Islet precursor cell (in vitro differentiated cells): ENCODE measurements around the gene SASH1.

ENCODE experiments used
- DNase-seq: peaks from one replicate; pipeline ENCODE4 v3.0.0-alpha.2; 2018

SASH1 gene

DNA sequence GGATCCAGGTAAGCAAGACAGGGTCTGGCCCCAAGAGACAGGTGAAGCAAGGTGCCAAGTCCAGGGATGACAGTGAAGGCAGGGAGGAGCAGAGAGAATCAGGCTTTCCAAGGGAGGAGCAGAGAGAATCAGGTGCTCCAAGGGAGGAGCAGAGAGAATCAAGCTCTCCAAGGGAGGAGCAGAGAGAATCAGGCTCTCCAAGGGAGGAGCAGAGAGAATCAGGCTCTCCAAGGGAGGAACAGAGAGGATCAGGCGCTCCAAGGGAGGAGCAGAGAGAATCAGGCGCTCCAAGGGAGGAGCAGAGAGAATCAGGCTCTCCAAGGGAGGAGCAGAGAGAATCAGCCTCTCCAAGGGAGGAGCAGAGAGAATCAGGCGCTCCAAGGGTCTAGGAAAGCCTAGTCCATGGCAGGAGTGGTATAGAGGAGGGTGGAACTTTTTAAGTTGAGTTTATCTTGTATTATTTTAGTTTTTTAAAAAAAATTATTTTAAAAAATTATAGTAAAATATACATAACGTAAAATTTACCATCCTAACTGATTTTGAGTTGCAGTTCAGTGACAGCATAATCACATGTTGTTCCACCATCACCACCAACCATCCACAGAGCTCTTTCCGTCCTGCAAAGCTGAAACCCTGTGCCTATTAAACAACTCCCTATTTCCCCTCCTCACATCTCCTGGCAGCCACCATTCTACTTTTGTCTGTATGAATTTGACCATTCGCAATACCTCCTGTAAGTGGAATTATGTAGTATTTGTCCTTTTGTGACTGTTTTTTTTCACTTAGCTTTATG is 64.1 kb downstream of the SASH1 start:
- DNase-seq = no peak

DNA sequence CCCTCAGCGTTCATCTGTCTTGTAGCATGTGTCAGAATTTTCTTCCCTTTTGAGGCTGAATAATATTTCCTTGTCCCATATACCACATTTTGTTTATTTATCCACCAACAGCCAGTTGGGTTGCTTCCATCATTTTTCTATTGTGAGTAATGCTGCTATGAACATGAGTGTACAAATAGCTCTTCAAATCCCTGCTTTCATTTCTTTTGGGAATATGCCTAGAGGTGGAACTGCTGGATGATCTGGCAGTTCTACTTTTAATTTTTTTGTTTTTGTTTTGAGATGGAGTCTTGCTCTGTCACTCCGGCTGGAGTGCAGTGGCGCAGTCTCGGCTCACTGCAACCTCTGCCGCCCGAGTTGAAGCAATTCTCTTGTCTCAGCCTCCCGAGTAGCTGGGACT is 64.7 kb downstream of the SASH1 start:
- no peak for DNase-seq

DNA sequence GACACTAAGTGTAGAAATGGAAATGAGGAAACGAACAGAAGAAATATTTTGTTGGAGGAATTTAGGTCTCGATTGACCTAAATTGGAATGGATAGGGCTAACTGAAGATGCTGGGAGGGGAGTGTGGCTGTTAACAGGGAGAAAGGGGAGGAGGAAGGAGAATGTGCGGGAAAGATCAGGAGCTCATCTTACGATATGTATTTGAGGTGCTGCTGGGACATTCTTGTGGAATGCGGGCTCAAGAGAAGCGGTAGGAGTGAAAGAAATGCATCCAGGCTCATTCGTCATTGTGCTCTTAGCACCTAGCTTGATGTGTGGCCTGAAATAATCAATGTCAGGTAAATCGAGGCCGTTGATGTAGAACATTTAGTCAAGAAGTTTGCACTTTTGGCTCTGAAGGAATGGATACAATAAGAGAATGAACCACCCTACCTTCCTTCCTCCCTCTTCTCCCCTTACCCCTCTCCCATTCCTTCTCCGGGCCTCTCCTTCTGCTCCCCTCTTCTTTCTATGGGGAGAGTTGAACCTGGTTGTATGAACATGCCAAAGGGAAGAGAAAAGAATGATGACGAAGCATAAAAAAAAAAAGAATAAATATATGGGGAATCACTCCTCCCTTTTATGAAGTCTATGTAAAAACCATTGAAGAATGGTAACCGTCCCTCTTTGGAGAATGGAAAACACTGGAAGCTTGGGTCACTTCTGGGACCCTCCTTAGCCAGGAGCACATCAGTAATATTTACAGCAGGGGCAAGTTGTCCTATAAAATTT is 70.9 kb downstream of the SASH1 start:
- DNase-seq = no peak

DNA sequence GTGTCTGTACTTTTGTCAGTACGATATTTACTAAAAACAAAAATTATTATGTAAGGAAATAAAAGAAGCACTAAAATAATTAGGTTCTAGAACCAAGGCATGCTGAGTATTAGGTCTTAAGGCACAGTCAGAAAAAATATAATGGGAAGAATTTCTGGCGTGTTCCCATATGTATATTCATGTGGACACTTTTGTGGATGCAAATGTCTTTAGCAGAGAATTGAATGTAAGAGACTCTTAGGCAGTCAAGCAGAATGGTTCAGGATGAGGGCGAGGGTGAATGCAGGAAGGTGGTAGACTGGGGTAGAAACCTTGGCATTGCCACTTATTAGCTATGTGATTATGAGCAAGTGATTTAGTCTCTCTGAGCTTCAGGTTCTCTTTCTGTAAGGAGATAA is 71.5 kb downstream of the SASH1 start:
- no peak for DNase-seq

DNA sequence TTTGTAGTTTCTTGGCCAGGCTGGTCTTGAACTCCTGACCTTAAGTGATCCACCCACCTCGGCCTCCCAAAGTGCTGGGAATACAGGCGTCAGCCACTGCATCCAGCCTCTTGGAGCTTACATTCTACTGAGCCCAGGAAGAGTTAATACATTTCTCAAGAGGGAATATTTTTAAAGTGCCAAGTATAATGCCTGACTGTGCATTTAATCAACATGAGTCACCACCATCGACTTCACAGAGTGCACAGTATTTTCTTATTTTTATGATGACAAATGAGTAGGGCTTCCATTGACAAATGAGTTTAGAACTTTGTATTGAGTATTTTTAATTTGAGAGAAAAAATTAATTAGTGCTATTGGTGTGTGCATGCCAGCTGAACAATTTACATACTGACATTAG is 72.2 kb downstream of the SASH1 start:
- DNase-seq = no peak

DNA sequence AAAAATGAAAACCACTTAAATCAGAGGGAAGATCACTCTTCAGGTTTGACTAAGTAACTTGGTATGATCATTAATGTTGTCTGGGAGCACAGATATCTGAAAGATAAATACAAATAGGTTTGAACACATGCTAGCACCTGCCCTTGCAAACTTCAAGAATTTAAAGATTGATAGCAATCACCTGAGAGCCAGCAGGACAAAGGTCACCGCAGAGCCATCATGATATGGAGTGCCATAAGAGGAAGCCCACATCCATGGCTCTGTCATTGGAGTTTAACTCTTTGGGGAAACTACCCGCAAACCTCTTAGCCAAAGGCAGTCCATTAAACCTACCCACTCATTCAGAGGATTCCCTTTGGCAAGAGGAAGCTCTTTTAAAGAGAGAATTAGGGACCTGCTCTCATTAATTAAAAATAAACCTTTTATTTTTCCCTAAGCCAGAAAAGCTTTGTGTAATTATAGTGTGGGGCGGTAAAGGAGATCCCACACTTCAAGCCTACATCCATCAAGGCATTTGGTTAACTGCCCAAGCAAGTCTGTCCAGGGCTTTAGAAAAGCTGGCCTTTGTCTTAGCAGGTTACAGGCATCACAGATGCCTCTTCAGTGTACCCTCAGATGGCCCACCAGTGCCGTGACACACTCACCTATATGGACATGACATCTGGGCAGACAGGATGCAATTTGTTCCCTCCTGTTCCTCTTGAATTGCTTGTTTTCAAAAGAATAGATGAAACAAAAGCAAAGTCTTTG is 73.0 kb downstream of the SASH1 start:
- no peak for DNase-seq

DNA sequence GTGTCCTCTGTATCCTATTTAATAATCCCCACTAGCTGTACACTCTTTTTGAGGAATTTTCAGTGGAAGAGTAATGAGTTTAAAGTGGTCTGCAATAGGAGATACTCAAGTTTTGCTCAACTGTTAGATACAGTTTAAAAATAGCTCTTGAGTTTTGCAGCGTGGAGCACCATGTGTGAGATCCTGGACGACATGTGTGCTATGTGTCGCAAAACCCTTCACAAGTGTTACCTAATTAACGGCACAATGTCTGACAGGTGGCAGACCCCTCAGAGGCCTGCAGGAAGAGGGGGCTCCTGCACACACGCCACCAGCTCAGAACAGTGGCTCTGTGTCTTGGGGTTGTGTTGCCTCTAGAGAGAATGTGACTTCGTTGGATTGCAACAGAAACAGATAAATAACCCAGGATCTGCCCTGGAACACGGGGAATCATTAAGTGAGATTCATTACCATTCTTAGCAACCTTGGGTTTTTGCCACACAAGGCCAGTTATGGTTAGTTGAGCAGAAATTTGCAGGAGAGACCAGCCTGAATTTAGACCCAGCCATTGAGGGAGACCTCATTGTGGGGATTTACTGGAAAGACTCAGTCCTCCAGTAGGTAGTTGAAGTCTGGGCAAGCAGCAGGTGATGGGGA is 73.8 kb downstream of the SASH1 start:
- DNase-seq = no peak

DNA sequence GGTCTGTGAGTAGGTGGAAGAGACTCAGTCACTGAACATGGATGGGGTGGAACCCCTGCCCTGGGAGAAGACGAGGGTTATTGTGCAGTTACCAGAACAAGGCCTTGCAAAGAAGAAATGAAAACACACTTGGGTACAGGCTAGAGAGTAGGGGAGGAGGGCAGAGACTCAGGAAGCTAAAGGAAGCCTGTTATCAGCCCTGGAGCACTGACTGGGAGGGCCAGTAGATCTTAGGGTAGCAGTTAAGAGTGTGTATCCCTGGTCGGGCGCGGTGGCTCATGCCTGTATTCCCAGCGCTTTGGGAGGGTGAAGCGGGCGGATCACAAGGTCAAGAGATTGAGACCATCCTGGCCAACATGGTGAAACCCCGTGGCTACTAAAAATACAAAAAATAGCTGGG is 74.4 kb downstream of the SASH1 start:
- DNase-seq = no peak

DNA sequence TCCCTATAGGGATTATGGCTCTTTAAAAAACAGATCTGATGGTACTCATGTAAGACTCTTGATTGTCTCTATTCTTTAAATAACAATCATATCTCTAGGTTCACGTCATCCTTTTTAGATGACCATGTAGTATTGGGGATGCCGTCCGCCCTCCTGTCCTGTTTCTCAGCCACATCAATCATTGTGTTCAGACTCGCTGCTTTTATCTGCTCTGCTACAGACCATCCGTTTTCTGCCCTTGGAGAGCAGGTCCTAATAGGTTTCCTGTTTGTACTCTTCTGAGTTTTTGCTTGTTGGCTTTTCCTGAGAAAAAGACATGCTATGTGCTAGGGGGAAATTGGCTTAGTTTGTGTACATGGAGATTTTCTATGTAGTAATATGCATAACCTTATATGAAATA is 76.8 kb downstream of the SASH1 start:
- no peak for DNase-seq

DNA sequence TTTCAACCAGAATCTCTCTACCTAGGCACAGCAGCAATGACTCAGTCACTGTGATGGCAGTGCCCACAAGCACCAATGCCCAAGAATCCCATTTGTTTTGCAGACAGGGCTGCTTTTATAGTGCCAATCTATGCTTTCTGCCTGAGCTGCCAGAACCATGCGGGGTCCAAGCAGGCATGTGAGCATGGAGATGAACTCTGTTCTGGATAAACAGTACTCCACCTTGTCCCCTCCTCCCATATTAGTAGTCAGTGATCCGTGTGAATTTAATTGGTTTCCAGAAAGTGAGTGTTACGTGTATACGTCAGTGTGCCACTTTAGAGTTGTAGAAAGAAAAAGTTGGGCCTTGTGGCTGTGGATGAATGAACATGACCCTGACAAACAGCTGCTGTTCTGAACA is 79.4 kb downstream of the SASH1 start:
- no peak for DNase-seq

DNA sequence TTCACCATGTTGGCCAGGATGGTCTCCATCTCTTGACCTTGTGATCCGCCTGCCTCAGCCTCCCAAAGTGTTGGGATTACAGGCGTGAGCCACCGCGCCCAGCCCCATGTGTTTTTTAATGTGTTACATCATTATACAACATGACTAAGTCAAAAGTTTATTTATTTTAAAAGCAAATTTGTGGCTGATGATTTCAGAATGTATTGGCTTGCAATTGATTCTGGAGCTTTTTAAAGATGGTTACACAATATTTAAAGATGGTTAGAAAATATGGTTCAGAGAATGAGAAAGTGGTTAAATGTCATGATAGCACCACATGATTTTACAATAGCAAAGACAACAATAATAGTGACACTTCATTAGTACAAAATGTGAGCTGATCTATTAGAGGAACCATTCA is 80.5 kb downstream of the SASH1 start:
- DNase-seq = no peak

DNA sequence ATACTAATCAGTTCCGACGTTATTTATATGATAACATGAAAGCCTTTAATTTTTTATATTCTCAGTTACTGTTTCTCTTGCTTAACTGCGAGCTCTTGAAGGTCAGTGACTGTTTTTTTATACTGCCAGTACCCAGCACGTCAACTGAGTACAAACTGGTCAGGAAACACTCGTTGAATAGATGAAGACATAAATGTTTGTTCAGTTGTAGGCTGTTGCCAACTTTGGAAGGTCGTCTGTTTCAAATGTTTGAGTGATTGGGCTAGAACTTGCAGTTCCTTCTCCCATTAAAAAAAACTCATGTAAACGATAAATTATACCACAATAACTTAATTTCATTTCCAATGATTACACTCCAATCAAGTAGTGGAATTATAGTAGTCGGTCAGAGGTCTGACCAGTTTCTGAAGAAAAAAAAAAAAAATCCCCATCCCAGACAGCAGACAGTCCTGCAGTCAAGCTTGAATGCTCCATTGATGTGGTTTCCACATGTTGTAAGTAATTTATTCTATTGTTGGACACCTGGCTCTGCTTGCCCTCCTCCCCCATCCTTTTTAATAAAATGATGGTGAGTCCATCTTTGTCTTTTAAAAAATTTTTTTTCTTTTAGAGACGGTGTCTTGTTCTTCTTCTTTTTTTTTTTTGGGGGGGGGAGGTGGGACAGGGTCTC is 81.1 kb downstream of the SASH1 start:
- no peak for DNase-seq

DNA sequence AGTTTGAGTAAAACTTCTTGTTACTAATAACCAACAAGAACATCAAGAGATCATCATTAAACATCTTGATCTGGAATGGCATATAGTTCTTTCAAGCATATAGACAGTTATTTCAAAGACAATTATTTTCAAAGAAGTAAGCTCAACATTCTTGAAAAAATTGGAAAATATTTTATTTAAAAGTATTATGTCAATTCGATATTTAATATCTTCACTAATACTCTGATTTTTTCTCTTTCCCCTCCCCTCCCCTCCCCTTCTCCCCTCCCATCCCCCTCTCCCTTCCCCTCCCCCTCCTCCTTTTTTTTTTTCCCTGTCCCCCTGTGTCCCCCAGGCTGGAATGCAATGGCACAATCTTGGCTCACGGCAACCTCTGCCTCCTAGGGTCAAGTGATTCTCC is 82.8 kb downstream of the SASH1 start:
- no peak for DNase-seq

DNA sequence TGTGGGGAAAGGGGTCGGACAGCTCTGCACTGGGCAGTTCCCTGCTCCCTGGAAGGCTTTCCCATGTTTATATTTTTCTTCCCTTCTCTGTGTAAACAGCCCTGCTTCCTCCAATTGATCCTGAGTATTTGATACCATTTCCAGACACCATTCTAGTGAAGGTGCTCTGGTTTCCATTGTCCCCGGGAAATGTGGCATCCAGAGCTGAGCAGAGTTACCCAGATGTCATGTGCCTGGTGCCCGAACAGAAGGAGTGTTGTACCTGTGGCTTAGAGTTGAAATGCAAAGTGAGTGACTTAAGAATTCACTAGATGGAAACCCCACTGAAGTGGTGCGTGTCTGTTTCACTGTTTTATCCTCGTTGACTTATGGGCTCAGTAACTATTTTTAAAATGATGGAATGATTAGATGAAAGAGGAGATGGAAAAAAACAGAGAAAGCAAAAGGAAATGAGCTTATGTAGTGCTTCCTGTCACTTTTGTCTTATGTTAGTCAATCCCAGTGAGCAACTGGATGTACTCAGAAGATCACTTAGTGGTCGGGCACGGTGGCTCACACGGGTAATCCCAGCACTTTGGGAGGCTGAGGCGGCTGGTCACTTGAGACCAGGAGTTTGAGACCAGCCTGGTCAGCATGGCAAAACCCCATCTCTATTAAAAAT is 83.8 kb downstream of the SASH1 start:
- no peak for DNase-seq

DNA sequence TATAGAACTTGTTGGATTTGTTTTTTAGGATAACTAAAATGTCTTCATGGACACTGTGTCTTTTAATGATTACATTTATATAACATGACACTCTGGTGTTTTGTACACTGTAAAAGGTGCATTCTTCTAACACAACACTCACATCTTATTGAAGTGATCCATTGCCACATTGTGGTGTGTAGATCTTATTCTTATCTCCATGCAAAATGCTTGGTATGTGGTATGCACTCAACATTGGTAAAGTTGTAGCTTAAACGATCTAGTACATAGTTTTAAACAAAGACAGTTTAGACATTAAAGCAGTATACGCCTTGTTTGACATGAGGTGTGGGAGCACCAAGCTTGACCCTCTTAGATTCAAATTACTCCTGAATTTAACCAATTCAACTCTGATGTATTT is 84.7 kb downstream of the SASH1 start:
- DNase-seq = no peak

DNA sequence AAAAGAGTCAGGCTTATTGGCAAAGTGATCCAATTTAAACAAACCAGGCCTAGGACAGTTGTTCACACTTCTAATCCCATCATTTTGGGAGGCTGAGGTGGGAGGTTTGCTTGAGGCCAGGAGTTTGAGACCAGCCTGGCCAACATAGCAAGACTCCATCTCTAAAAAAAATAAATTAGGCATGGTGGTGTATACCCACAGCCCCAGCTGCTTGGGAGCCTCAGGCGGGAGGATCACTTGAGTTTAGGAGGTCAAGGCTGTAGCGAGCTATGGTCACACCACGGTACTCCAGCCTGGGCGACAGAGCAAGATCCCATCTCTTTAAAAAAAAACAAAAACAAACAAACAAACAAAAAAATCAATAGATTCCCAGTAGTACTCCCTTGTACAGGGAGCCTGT is 86.8 kb downstream of the SASH1 start:
- DNase-seq = no peak

DNA sequence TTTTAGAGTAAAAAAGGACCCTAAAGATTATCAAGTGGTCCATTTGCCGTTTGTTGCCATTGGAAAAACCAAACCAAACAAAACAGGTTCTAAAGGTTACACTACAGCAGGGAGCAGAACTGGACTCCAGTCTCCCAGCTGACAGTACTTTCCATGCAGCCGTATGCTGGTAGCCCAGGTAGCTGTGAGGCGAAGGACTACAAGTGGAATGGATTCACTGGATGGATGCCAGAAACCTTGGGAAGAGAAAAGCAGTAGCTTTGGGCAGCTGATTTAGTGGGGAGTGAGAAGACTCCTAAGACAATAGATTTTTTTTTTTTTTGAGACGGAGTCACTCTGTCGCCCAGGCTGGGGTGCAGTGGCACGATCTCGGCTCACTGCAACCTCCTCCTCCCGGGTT is 88.3 kb downstream of the SASH1 start:
- DNase-seq = no peak

DNA sequence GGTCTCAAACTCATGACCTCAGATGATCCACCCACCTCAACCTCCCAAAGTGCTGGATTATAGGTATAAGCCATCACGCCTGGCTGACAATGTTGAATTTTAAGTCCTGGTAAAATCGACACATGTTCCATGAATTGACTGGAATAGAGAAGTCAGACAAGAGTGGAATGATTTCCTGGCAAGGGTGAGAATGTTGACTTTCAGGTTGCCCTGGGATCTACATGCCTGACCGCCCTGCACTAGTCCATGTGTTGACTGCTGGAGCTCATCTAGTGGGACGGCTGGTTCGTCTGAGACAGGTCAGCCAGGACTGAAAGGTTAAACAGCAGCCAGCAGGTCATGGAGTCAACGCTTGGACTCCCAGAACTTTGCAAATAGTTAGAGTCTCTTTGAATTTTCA is 88.8 kb downstream of the SASH1 start:
- no peak for DNase-seq

DNA sequence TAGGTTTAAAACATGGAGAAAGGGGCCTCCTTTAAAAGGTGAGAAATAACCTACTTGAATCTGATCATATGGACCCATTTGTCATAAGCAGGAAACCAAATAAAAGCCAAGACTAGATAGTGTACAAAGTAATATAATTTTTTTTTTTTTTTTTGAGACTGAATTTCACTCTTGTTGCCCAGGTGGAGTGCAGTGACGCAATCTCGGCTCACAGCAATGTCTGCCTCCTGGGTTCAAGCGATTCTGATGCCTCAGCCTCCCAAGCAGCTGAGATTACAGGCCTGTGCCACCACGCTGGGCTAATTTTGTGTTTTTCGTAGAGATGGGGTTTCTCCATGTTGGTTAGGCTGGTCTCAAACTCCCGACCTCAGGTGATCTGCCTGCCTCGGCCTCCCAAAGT is 89.2 kb downstream of the SASH1 start:
- DNase-seq = no peak

DNA sequence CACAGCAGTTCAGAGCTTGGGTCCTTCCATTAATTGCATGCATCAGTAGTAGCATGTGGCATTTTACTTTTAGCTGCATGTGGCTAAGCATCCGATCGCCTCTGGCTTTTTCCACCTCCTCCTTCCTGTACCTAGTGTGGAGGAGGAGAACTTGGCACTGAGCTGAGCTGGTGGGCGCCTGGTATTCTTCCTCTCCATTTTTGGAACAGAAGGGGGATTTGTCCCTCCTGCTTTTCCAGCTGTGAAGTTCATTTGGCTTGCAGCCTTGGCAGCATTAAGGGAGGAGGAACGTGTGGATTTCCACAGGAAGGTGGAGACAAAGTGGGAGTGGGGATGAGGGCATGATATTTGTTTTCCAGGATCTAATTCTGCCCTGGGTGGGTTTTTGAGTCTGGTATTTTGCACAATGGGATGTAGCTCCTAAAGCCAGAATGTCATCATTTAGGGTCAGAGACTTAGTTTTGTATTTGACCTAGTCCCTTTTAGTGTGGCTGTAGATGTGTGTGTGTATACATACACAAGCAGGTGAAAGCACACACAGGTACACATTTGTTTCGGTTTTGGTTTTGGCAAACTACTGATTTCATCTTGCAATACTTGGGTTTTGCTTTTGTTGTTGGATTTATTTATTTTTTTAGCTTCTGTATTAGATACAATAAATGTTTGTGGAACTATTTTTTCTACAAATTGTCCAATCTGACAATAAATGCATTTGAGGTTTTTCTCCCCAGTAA is 90.0 kb downstream of the SASH1 start:
- no peak for DNase-seq

DNA sequence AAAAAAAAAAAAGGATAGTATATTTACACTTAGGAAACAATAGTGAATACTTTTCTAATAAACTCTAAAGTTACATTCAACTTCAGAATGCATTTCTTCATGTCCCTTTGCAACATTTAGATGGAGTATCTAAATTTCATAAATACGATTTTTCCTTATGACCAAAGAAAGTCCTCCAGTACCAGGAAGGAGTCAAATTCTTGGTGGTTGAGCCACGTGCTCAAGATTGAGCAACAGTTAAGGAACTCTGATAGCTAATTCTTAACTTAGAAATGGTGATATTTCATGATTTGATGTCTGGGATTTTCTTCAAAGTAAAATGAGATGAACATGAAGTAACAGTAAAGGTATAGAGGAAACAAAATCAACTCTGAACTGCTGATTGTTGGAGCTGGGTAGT is 92.7 kb downstream of the SASH1 start:
- DNase-seq = no peak

DNA sequence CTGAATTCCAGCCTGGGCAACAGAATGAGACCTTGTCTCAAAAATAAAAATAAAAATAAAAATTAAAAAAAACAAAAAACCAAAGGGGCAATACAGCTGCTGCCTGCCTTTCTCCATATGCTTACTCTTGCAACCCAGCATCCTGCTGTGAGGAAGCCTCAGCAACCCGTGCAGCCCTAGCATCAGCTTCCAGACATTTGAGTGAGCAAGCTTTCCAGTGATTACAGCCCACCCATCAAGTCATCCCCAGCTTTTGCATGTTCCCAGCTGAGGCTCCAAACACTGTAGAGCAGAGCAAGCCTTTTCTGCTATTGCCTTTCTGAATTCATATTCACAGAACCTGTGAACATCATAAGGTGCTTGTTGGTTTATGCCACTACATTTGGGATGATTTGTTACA is 93.8 kb downstream of the SASH1 start:
- DNase-seq = no peak
